ENCODE measurements around the gene CEP350.

GRCh38 chr1:180097326-180097605 lies 142.7 kb downstream of the CEP350 start:
- TF ChIP-seq IKZF2 (IDR thresholded peaks at IDR 0.05) (no peak), NRF1 (conservative IDR thresholded peaks at IDR 0.05; ENCODE audit: low read depth, low read length) (no peak), CBX5 (IDR thresholded peaks at IDR 0.05; ENCODE audit: low read depth) (no peak), POLR2A (IDR thresholded peaks at IDR 0.05; ENCODE audit: low read depth, low read length) (no peak), FOXM1 (IDR thresholded peaks at IDR 0.05; ENCODE audit: low read depth, low read length) (no peak), CTCF (IDR thresholded peaks at IDR 0.05 in 2 of 3, conservative IDR thresholded peaks at IDR 0.05 in 1 of 3; ENCODE audit: control insufficient read depth in 2 of 3, extremely low read depth in 1 of 3, insufficient read depth in 1 of 3, low read depth in 3 of 3, low read length in 3 of 3) (no peak), SP1 (IDR thresholded peaks at IDR 0.05; ENCODE audit: low read depth, low read length) (no peak), KDM1A (IDR thresholded peaks at IDR 0.05; ENCODE audit: borderline replicate concordance) (no peak)
- TF ChIP-seq, protein P1, sequence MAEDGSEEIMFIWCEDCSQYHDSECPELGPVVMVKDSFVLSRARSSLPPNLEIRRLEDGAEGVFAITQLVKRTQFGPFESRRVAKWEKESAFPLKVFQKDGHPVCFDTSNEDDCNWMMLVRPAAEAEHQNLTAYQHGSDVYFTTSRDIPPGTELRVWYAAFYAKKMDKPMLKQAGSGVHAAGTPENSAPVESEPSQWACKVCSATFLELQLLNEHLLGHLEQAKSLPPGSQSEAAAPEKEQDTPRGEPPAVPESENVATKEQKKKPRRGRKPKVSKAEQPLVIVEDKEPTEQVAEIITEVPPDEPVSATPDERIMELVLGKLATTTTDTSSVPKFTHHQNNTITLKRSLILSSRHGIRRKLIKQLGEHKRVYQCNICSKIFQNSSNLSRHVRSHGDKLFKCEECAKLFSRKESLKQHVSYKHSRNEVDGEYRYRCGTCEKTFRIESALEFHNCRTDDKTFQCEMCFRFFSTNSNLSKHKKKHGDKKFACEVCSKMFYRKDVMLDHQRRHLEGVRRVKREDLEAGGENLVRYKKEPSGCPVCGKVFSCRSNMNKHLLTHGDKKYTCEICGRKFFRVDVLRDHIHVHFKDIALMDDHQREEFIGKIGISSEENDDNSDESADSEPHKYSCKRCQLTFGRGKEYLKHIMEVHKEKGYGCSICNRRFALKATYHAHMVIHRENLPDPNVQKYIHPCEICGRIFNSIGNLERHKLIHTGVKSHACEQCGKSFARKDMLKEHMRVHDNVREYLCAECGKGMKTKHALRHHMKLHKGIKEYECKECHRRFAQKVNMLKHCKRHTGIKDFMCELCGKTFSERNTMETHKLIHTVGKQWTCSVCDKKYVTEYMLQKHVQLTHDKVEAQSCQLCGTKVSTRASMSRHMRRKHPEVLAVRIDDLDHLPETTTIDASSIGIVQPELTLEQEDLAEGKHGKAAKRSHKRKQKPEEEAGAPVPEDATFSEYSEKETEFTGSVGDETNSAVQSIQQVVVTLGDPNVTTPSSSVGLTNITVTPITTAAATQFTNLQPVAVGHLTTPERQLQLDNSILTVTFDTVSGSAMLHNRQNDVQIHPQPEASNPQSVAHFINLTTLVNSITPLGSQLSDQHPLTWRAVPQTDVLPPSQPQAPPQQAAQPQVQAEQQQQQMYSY (CRISPR knock-in tag; IDR thresholded peaks at IDR 0.05), result no peak

Data from GM12878 (cell line).